K562 (cell line): ENCODE data around the gene TRIM47. TPM values are rescaled to one million over a fixed set of nuclear protein-coding genes. Genes with fewer than 3 reads are reported as not detected.

Experiments used
- FOXK1 ChIP-seq: sonication (generic); formaldehyde crosslinking; IDR thresholded peaks from 2 replicates; pipeline ENCODE4 v1.8.0; 2022; ENCODE audit warnings: missing genetic modification reagents, mild to moderate bottlenecking, borderline replicate concordance
- HCFC1 ChIP-seq: IDR thresholded peaks from 2 replicates; pipeline ENCODE4 v1.6.1; 2012; ENCODE audit warnings: low read depth, low read length, improper control_type of control experiment
- HLTF ChIP-seq: fragments of 450-650 bp; IDR thresholded peaks from 2 replicates; pipeline ENCODE4 v1.6.1; 2016
- HSF4 ChIP-seq: fragments of 250-450 bp; sonication (Bioruptor Pico); IDR thresholded peaks from 2 replicates; pipeline ENCODE4 v2.1.2; 2022; ENCODE audit warnings: mild to moderate bottlenecking, moderate library complexity, borderline replicate concordance
- JUND ChIP-seq, 2 experiments: IDR thresholded peaks; 2 replicates in 1 of 2; 3 replicates in 1 of 2; pipeline ENCODE4 v1.6.1; 2011; ENCODE audit warnings: borderline replicate concordance in 2 of 2, low read depth in 2 of 2, low read length in 2 of 2, improper control_type of control experiment in 1 of 2, missing biosample characterization in 1 of 2, missing genetic modification characterization in 1 of 2, missing genetic modification reagents in 1 of 2
- LCOR ChIP-seq: sonication (generic); formaldehyde crosslinking; IDR thresholded peaks from 2 replicates; pipeline ENCODE4 v1.8.0; 2022; ENCODE audit warnings: mild to moderate bottlenecking, missing genetic modification reagents
- NCOA4 ChIP-seq: fragments of 450-650 bp; IDR thresholded peaks from 2 replicates; pipeline ENCODE4 v1.6.1; 2018; ENCODE audit warnings: mild to moderate bottlenecking; ENCODE audit not compliant: partially characterized antibody
- RAD21 ChIP-seq, 2 experiments: fragments of 250-450 bp in 1 of 2; fragments of 450-650 bp in 1 of 2; sonication (Bioruptor Pico) in 1 of 2; formaldehyde crosslinking in 1 of 2; IDR thresholded peaks in 1 of 2; conservative IDR thresholded peaks in 1 of 2; 2 replicates each; pipeline versions ENCODE4 v1.4.0 to v1.8.0; 2020 to 2022; ENCODE audit warnings: mild to moderate bottlenecking in 2 of 2, moderate library complexity in 1 of 2
- SP1 ChIP-seq: sonication (generic); formaldehyde crosslinking; IDR thresholded peaks from 2 replicates; pipeline ENCODE4 v1.8.1; 2022; ENCODE audit warnings: mild to moderate bottlenecking, missing genetic modification reagents
- ZNF140 ChIP-seq: fragments of 250-450 bp; sonication (Bioruptor Pico); IDR thresholded peaks from 2 replicates; pipeline ENCODE4 v1.8.0; 2021; ENCODE audit warnings: moderate library complexity, mild to moderate bottlenecking, inconsistent platforms
- ZNF197 ChIP-seq: fragments of 200-800 bp; sonication (Bioruptor generic); IDR thresholded peaks from 2 replicates; pipeline ENCODE4 v1.6.1; 2016; ENCODE audit warnings: low read depth, missing genetic modification characterization, missing compliant biosample characterization
- ZNF347 ChIP-seq: fragments of 450-650 bp; formaldehyde crosslinking; IDR thresholded peaks from 2 replicates; pipeline ENCODE4 v1.4.0; 2020; ENCODE audit warnings: low read depth, mild to moderate bottlenecking, moderate library complexity
- polyA plus RNA-seq, 8 experiments: library from polyadenylated mRNA; depleted of rRNA in 4 of 8; stranded (reverse) in 5 of 8; unstranded in 3 of 8; fragments of >200 nt; fragmentation: Nextera tagmentation in 2 of 8; fragmentation: Illumina TruSeq in 1 of 8; extraction: Ambion mirVana in 2 of 8; extraction: Trizol in 1 of 8; gene quantifications; 2 replicates each; pipeline versions ENCODE4 v1.2.1 to v1.2.3, GENCODE V29; 2011 to 2014; ENCODE audit warnings: inconsistent platforms in 1 of 8, missing spikeins in 1 of 8
- total RNA-seq, 7 experiments: library from RNA; depleted of rRNA in 6 of 7; stranded (reverse); fragments of >200 nt in 6 of 7; fragmentation: Illumina TruSeq in 2 of 7; extraction: Trizol in 2 of 7; gene quantifications; 2 replicates each; pipeline versions ENCODE4 v1.2.1 to v1.2.3, GENCODE V29; 2011 to 2021; ENCODE audit warnings: low replicate concordance in 1 of 7
- TF ChIP-seq, protein P1 (sequence below), 2 experiments: fragments of 200-800 bp in 1 of 2; sonication (Bioruptor generic) in 1 of 2; sonication (generic) in 1 of 2; formaldehyde crosslinking in 1 of 2; IDR thresholded peaks in 1 of 2; conservative IDR thresholded peaks in 1 of 2; 2 replicates each; pipeline versions ENCODE4 v1.5.0 to v1.6.1; 2016 to 2020; ENCODE audit warnings: missing compliant biosample characterization in 1 of 2, missing genetic modification characterization in 1 of 2, missing genetic modification reagents in 1 of 2
- TF ChIP-seq, protein P2 (sequence below): fragments of 450-650 bp; IDR thresholded peaks from 2 replicates; pipeline ENCODE4 v1.6.1; 2017; ENCODE audit warnings: antibody characterized with exemption, mild to moderate bottlenecking
- TF ChIP-seq, protein P3 (sequence below), 2 experiments: IDR thresholded peaks; 2 replicates each; pipeline ENCODE4 v1.6.1; 2012; ENCODE audit warnings: improper control_type of control experiment in 2 of 2, low read depth in 2 of 2, low read length in 2 of 2, borderline replicate concordance in 1 of 2

TRIM47 gene
- total and polyA plus RNA-seq, 9 of the 15 experiments (the other 6 are each of a cell fraction or from before 2014, with no cell fraction given), result 0.56 to 6.1 (median 3.2) TPM

DNA sequence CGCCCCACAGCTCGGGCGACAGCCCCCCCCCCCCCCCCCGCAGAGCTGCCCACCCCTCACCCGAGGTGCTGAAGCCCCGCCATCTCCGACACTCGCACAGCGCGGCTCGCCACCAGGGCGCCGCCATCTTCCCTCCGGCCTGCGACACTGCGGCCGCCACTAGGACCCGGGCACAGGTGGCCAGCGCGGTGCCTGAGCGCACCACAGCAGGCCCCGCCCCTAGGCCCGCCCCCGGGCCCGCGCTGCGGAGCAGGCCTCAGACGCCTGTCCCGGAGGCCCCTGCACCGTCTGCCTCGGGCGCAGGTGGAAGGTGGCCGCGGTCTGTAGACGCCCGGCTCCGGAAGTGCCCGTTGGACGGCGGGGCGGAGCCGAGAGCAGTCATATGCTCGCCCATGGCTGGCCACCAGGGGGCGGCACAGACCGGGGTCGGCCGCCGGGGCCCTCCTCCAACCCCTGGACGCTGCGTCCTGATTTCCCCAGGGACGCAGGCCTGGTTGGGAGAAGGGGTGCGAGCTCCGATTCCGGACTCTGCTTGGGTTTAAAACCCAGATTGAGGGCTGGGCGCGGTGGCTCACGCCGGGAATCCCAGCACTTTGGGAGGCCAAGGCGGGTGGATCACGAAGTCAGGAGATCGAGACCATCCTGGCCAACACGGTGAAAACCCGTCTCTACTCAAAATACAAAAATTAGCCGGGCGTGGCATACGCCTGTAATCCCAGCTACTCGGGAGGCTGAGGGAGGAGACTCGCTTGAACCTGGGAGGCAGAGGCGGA lies 26.6 kb upstream of the TRIM47 start, which contains the start of gene MRPL38 (continued):
- peak; percentile 62 for TF ChIP-seq JUND (IDR thresholded peaks at IDR 0.05; ENCODE audit: borderline replicate concordance, low read depth, low read length)
- peak; percentile 50; the same call in 1 of the 3 replicates for TF ChIP-seq JUND (tag; IDR thresholded peaks at IDR 0.05; ENCODE audit: borderline replicate concordance, low read depth, low read length)
- no peak for TF ChIP-seq ZNF347 (CRISPR knock-in tag)
- peak; percentile 65; the same call in 1 of the 2 replicates for TF ChIP-seq FOXK1 (CRISPR knock-in tag)
- TF ChIP-seq RAD21 (CRISPR knock-in tag; conservative IDR thresholded peaks at IDR 0.05 in 1 of 2, IDR thresholded peaks at IDR 0.05 in 1 of 2), result peak; percentile 100
- TF ChIP-seq HSF4 (CRISPR knock-in tag), result no peak
- TF ChIP-seq, protein P1, sequence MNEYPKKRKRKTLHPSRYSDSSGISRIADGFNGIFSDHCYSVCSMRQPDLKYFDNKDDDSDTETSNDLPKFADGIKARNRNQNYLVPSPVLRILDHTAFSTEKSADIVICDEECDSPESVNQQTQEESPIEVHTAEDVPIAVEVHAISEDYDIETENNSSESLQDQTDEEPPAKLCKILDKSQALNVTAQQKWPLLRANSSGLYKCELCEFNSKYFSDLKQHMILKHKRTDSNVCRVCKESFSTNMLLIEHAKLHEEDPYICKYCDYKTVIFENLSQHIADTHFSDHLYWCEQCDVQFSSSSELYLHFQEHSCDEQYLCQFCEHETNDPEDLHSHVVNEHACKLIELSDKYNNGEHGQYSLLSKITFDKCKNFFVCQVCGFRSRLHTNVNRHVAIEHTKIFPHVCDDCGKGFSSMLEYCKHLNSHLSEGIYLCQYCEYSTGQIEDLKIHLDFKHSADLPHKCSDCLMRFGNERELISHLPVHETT (CRISPR knock-in tag; conservative IDR thresholded peaks at IDR 0.05 in 1 of 2, IDR thresholded peaks at IDR 0.05 in 1 of 2), result peak in 1 of 2 experiments; percentile 96; a peak in 2 of 4 replicates
- no peak for TF ChIP-seq NCOA4
- no peak for TF ChIP-seq ZNF140 (CRISPR knock-in tag)
- 0 out of 2 replicates have a peak, but pooled peaks have one; percentile 26 for TF ChIP-seq ZNF197 (CRISPR knock-in tag)
- TF ChIP-seq, protein P2, sequence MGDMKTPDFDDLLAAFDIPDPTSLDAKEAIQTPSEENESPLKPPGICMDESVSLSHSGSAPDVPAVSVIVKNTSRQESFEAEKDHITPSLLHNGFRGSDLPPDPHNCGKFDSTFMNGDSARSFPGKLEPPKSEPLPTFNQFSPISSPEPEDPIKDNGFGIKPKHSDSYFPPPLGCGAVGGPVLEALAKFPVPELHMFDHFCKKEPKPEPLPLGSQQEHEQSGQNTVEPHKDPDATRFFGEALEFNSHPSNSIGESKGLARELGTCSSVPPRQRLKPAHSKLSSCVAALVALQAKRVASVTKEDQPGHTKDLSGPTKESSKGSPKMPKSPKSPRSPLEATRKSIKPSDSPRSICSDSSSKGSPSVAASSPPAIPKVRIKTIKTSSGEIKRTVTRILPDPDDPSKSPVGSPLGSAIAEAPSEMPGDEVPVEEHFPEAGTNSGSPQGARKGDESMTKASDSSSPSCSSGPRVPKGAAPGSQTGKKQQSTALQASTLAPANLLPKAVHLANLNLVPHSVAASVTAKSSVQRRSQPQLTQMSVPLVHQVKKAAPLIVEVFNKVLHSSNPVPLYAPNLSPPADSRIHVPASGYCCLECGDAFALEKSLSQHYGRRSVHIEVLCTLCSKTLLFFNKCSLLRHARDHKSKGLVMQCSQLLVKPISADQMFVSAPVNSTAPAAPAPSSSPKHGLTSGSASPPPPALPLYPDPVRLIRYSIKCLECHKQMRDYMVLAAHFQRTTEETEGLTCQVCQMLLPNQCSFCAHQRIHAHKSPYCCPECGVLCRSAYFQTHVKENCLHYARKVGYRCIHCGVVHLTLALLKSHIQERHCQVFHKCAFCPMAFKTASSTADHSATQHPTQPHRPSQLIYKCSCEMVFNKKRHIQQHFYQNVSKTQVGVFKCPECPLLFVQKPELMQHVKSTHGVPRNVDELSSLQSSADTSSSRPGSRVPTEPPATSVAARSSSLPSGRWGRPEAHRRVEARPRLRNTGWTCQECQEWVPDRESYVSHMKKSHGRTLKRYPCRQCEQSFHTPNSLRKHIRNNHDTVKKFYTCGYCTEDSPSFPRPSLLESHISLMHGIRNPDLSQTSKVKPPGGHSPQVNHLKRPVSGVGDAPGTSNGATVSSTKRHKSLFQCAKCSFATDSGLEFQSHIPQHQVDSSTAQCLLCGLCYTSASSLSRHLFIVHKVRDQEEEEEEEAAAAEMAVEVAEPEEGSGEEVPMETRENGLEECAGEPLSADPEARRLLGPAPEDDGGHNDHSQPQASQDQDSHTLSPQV, result peak; percentile 60
- TF ChIP-seq, protein P3, sequence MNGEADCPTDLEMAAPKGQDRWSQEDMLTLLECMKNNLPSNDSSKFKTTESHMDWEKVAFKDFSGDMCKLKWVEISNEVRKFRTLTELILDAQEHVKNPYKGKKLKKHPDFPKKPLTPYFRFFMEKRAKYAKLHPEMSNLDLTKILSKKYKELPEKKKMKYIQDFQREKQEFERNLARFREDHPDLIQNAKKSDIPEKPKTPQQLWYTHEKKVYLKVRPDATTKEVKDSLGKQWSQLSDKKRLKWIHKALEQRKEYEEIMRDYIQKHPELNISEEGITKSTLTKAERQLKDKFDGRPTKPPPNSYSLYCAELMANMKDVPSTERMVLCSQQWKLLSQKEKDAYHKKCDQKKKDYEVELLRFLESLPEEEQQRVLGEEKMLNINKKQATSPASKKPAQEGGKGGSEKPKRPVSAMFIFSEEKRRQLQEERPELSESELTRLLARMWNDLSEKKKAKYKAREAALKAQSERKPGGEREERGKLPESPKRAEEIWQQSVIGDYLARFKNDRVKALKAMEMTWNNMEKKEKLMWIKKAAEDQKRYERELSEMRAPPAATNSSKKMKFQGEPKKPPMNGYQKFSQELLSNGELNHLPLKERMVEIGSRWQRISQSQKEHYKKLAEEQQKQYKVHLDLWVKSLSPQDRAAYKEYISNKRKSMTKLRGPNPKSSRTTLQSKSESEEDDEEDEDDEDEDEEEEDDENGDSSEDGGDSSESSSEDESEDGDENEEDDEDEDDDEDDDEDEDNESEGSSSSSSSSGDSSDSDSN (IDR thresholded peaks at IDR 0.05; ENCODE audit: borderline replicate concordance in 1 of 2, low read depth in 2 of 2, low read length in 2 of 2), result peak; percentile 58 to 80; a peak in 2 of 4 replicates
- TF ChIP-seq HLTF, result peak; percentile 67; the same call in 1 of the 2 replicates
- TF ChIP-seq LCOR (CRISPR knock-in tag), result peak; percentile 95
- TF ChIP-seq HCFC1, result peak; percentile 70
- peak; percentile 99 for TF ChIP-seq SP1
